Esophagus (tissue), 2 donors: ENCODE data around the gene PSKH1. TPM values are rescaled to one million over a fixed set of nuclear protein-coding genes. Genes with fewer than 3 reads are reported as not detected.

Source experiments
- H3K27ac ChIP-seq, 2 donors: one replicate each; pipeline ENCODE4 v1.5.1; 2013; ENCODE audit warnings: low read depth in 2 of 2, mild to moderate bottlenecking in 2 of 2, inconsistent platforms in 1 of 2, low read length in 1 of 2, moderate library complexity in 1 of 2
- H3K27me3 ChIP-seq, 2 donors: one replicate each; pipeline ENCODE4 v1.6.1; 2013; ENCODE audit warnings: low read length in 2 of 2, control low read depth in 1 of 2, mild to moderate bottlenecking in 1 of 2; ENCODE audit not compliant: insufficient read depth in 2 of 2, control insufficient read depth in 1 of 2
- H3K36me3 ChIP-seq, 2 donors: one replicate each; pipeline ENCODE4 v1.6.1; 2013; ENCODE audit warnings: low read length in 1 of 2; ENCODE audit not compliant: control insufficient read depth in 2 of 2, insufficient read depth in 2 of 2
- H3K4me1 ChIP-seq, 2 donors: one replicate each; pipeline ENCODE4 v1.6.1; 2013; ENCODE audit warnings: low read length in 1 of 2; ENCODE audit not compliant: control insufficient read depth in 2 of 2, insufficient read depth in 2 of 2
- H3K4me3 ChIP-seq, 2 donors: one replicate each; pipeline ENCODE4 v1.5.1; 2013; ENCODE audit warnings: low read length in 2 of 2, mild to moderate bottlenecking in 2 of 2, low read depth in 1 of 2, moderate library complexity in 1 of 2
- H3K9me3 ChIP-seq, 2 donors: one replicate each; pipeline ENCODE4 v1.6.1; 2013; ENCODE audit warnings: mild to moderate bottlenecking in 2 of 2, low read depth in 1 of 2, low read length in 1 of 2, moderate library complexity in 1 of 2; ENCODE audit not compliant: control insufficient read depth in 2 of 2, insufficient read depth in 1 of 2
- WGBS, 2 donors: extraction: QIAGEN DNeasy Blood & Tissue Kit; methylation state at CpG; one replicate each; pipeline ENCODE4 v1.1.7; 2013; 5-methylcytosine and 5-hydroxymethylcytosine counted together
- polyA plus RNA-seq, 2 donors: library from polyadenylated mRNA; stranded (reverse); fragments of 200-250 nt; gene quantifications; one replicate each; pipeline ENCODE4 v1.2.3, GENCODE V29; 2013
- donor health status: healthy with polysubstance abuse.
- donor health status: Bipolar disorder and iron deficiency.

The PSKH1 gene
- polyA plus RNA-seq, 2 donors: 12.5 to 13.7 TPM

- H3K9me3 ChIP-seq: no peaks in the 10 kb centered on the region
- H3K27ac ChIP-seq: peak overlapping the region in 1 of 2 donors; percentile 53
- H3K36me3 ChIP-seq: peaks cover 0 to 21% of the 10 kb centered on the region in 2 donors
- 53 to 57% methylated on average over 6 of the region's 6 CpGs for WGBS, 2 donors
- no peak overlapping the region for H3K4me3 ChIP-seq
- H3K4me1 ChIP-seq: peaks cover 2 to 14% of the 10 kb centered on the region in 2 donors
- no peaks in the 10 kb centered on the region for H3K27me3 ChIP-seq
Measured at GRCh38 chr16:67917140-67917851, 24.2 kb downstream of the PSKH1 start.

GRCh38 chr16:67917852-67918236 is 24.8 kb downstream of the PSKH1 start:
- Histone ChIP-seq H3K36me3 (peaks cover 0 to 21% of the 10 kb centered on the region in 2 donors), H3K27ac (no peak overlapping the region), H3K4me1 (peaks cover 2 to 15% of the 10 kb centered on the region in 2 donors), H3K27me3 (no peaks in the 10 kb centered on the region), H3K4me3 (no peak overlapping the region), H3K9me3 (no peaks in the 10 kb centered on the region)
- WGBS, 2 donors: 69 to 73% methylated on average over 4 of the region's 4 CpGs

- peak overlapping the region in 1 of 2 donors; percentile 6 for H3K27ac ChIP-seq
- 64 to 73% methylated on average over 6 of the region's 6 CpGs for WGBS, 2 donors
- no peak overlapping the region for H3K4me3 ChIP-seq
- no peaks in the 10 kb centered on the region for H3K9me3 ChIP-seq
- no peaks in the 10 kb centered on the region for H3K27me3 ChIP-seq
- peaks cover 0 to 24% of the 10 kb centered on the region in 2 donors for H3K36me3 ChIP-seq
- peaks cover 2 to 21% of the 10 kb centered on the region in 2 donors for H3K4me1 ChIP-seq
Measured at GRCh38 chr16:67919622-67920221, 26.7 kb downstream of the PSKH1 start.

DNA sequence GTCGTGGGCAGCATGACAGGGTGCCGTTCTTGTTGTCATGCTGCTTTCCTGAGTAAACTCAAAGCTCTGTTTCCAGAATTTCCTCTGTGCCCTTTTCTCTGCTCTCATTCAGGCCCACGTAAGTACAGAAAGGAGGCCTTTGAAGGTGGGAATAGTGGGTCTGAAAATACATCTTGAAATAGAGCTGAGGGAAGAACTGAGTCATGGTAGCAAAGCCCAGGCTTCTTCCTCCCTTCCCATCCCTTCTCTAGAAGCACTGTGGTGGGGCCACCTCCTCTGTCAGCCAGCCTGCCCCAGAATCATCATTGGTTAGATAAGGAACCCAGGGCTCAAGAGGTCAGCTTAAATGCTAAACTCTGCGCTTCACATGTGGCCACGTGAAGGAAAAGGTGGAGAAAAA is 29.2 kb downstream of the PSKH1 start:
- Histone ChIP-seq H3K4me1 (peaks cover 2 to 16% of the 10 kb centered on the region in 2 donors), H3K9me3 (no peaks in the 10 kb centered on the region), H3K27me3 (no peaks in the 10 kb centered on the region), H3K36me3 (peaks cover 0 to 20% of the 10 kb centered on the region in 2 donors), H3K4me3 (no peak overlapping the region), H3K27ac (no peak overlapping the region)
- WGBS, 2 donors: 61 to 67% methylated on average over 5 of the region's 5 CpGs

GRCh38 chr16:67922740-67923139 is 29.7 kb downstream of the PSKH1 start:
- WGBS, 2 donors: 55 to 56% methylated on average over 8 of the region's 8 CpGs
- no peak overlapping the region for H3K4me3 ChIP-seq

GRCh38 chr16:67923414-67924116 is 30.5 kb downstream of the PSKH1 start:
- Histone ChIP-seq H3K36me3 (peaks cover 3 to 26% of the 10 kb centered on the region in 2 donors), H3K27ac (peak overlapping the region in 1 of 2 donors; percentile 40), H3K9me3 (no peaks in the 10 kb centered on the region), H3K4me3 (no peak overlapping the region), H3K27me3 (no peaks in the 10 kb centered on the region), H3K4me1 (peaks cover 0 to 12% of the 10 kb centered on the region in 2 donors)
- 52 to 53% methylated on average over 10 of the region's 10 CpGs for WGBS, 2 donors

More at GRCh38 chr16:67922740-67923139, 29.7 kb downstream of the PSKH1 start:
- peak overlapping the region in 1 of 2 donors; percentile 55 for H3K27ac ChIP-seq
- H3K36me3 ChIP-seq: peaks cover 3 to 24% of the 10 kb centered on the region in 2 donors
- peaks cover 0 to 12% of the 10 kb centered on the region in 2 donors for H3K4me1 ChIP-seq
- H3K27me3 ChIP-seq: no peaks in the 10 kb centered on the region
- no peaks in the 10 kb centered on the region for H3K9me3 ChIP-seq

- Histone ChIP-seq H3K36me3 (peaks cover 3 to 24% of the 10 kb centered on the region in 2 donors), H3K4me3 (no peak overlapping the region), H3K4me1 (peaks cover 0 to 12% of the 10 kb centered on the region in 2 donors), H3K9me3 (no peaks in the 10 kb centered on the region), H3K27me3 (no peaks in the 10 kb centered on the region), H3K27ac (peak overlapping the region in 1 of 2 donors; percentile 40)
- 85 to 94% methylated on average over 10 of the region's 10 CpGs for WGBS, 2 donors
Measured at GRCh38 chr16:67924140-67924906, 31.3 kb downstream of the PSKH1 start.

DNA sequence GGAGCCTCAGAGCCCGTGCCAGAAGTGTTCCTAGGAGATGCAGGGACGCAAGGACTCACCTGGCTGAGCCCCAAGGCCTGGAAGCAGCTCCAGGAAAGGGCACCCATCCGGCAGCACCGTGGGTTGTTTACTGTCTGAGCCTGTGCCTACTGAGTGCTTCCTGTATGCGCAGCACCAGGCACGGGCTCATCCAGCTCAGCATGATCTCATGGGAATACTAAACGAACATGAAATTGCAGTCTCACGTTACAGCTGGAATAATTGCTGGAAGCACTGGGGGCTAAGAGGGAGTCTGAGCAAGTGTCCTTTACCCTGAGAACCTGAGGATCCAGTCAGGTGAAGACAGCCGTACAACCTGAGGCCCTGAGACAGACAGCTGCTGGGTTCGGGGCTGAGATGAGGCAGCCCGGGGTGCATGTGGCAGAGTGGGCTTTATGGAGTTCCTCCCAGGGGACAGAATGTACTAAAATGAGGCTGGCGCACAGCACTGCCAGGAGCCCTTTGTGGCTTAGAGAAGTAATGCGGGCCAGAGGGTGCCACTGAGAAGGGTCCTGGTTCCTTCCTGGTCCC is 33.2 kb downstream of the PSKH1 start:
- H3K36me3 ChIP-seq: peaks cover 3 to 28% of the 10 kb centered on the region in 2 donors
- 39 to 49% methylated on average over 13 of the region's 13 CpGs for WGBS, 2 donors
- H3K9me3 ChIP-seq: no peaks in the 10 kb centered on the region
- H3K27ac ChIP-seq: no peak overlapping the region
- no peaks in the 10 kb centered on the region for H3K27me3 ChIP-seq
- H3K4me1 ChIP-seq: peaks cover 0 to 7% of the 10 kb centered on the region in 2 donors
- H3K4me3 ChIP-seq: no peak overlapping the region
